OCI-LY7 (cell line): Measurements from ENCODE around the gene ZNF786.

ENCODE experiments used
- EZH2phosphoT487 ChIP-seq: fragments of 200-600 bp; sonication (generic); IDR thresholded peaks from 2 replicates; pipeline ENCODE4 v1.6.1; 2018; ENCODE audit warnings: low read depth, borderline replicate concordance, mild to moderate bottlenecking, mixed run types, antibody characterized with exemption, low read length, moderate library complexity, mixed read lengths
- TF ChIP-seq, protein P1 (sequence below): fragments of 200-600 bp; sonication (generic); conservative IDR thresholded peaks from 2 replicates; pipeline ENCODE4 v1.5.1; 2014; ENCODE audit warnings: mild to moderate bottlenecking, antibody characterized with exemption, low read length, moderate library complexity, mixed read lengths

DNA sequence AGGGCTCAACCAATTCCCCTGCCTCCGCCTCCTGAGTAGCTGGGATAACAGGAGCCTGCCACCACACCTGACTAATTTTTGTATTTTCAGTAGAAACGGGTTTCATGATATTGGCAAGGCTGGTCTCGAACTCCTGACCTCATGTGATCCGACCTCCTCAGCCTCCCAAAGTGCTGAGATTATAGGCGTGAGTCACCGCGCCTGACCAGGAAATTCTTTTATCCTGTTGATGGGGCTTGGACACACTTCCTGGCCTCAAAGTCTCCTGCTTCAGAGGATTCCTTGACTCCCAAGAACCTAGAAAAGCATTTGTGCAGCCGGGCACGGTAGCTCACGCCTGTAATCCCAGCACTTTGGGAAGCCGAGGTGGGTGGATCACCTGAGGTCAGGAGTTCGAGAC, 19.5 kb upstream of the ZNF786 start:
- TF ChIP-seq, protein P1, sequence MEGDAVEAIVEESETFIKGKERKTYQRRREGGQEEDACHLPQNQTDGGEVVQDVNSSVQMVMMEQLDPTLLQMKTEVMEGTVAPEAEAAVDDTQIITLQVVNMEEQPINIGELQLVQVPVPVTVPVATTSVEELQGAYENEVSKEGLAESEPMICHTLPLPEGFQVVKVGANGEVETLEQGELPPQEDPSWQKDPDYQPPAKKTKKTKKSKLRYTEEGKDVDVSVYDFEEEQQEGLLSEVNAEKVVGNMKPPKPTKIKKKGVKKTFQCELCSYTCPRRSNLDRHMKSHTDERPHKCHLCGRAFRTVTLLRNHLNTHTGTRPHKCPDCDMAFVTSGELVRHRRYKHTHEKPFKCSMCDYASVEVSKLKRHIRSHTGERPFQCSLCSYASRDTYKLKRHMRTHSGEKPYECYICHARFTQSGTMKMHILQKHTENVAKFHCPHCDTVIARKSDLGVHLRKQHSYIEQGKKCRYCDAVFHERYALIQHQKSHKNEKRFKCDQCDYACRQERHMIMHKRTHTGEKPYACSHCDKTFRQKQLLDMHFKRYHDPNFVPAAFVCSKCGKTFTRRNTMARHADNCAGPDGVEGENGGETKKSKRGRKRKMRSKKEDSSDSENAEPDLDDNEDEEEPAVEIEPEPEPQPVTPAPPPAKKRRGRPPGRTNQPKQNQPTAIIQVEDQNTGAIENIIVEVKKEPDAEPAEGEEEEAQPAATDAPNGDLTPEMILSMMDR: no peak
- TF ChIP-seq EZH2phosphoT487: no peak
